GM23248 (cell line): ENCODE data around the gene NR2F1. TPM values are rescaled to one million over a fixed set of nuclear protein-coding genes. Genes with fewer than 3 reads are reported as not detected.

Experiments
- DNase-seq: peaks from one replicate; pipeline ENCODE4 v3.0.0-alpha.2; 2015
- H2AFZ ChIP-seq: fragments of 200-600 bp; sonication (generic); 2 replicates; pipeline ENCODE4 v1.6.1; 2016; ENCODE audit warnings: antibody characterized with exemption
- H3F3A ChIP-seq: fragments of 200-600 bp; sonication (generic); 2 replicates; pipeline ENCODE4 v1.6.1; 2016; ENCODE audit warnings: mild to moderate bottlenecking, antibody characterized with exemption, mixed run types; ENCODE audit not compliant: insufficient read depth
- H3K27ac ChIP-seq: fragments of 200-600 bp; sonication (generic); 2 replicates; pipeline ENCODE4 v1.5.1; 2016; ENCODE audit warnings: mild to moderate bottlenecking
- H3K27me3 ChIP-seq: fragments of 200-600 bp; sonication (generic); replicated peaks from 2 replicates; pipeline ENCODE4 v1.6.1; 2016; ENCODE audit warnings: mild to moderate bottlenecking; ENCODE audit not compliant: insufficient read depth
- H3K36me3 ChIP-seq: fragments of 200-600 bp; sonication (generic); 2 replicates; pipeline ENCODE4 v1.6.1; 2016; ENCODE audit warnings: low read depth, mild to moderate bottlenecking
- H3K4me1 ChIP-seq: fragments of 200-600 bp; sonication (generic); 2 replicates; pipeline ENCODE4 v1.6.1; 2016; ENCODE audit warnings: mild to moderate bottlenecking; ENCODE audit not compliant: insufficient read depth
- H3K4me2 ChIP-seq: fragments of 200-600 bp; sonication (generic); one replicate; pipeline ENCODE4 v1.6.1; 2016; ENCODE audit warnings: mild to moderate bottlenecking; ENCODE audit not compliant: unreplicated experiment
- H3K4me3 ChIP-seq: fragments of 200-600 bp; sonication (generic); 2 replicates; pipeline ENCODE4 v1.5.1; 2016; ENCODE audit warnings: mild to moderate bottlenecking
- H3K79me2 ChIP-seq: fragments of 200-600 bp; sonication (generic); 2 replicates; pipeline ENCODE4 v1.6.1; 2016; ENCODE audit warnings: mild to moderate bottlenecking; ENCODE audit not compliant: insufficient read depth
- H3K9ac ChIP-seq: fragments of 200-600 bp; sonication (generic); 2 replicates; pipeline ENCODE4 v1.6.1; 2016; ENCODE audit warnings: mild to moderate bottlenecking
- H3K9me2 ChIP-seq: fragments of 200-600 bp; sonication (generic); 2 replicates; pipeline ENCODE4 v1.6.1; 2016; ENCODE audit warnings: mixed run types, mild to moderate bottlenecking, moderate library complexity; ENCODE audit not compliant: insufficient read depth
- H3K9me3 ChIP-seq: fragments of 200-600 bp; sonication (generic); one replicate; pipeline ENCODE4 v1.6.1; 2017; ENCODE audit warnings: low read depth
- H4K20me1 ChIP-seq: fragments of 200-600 bp; sonication (generic); 2 replicates; pipeline ENCODE4 v1.6.0; 2016; ENCODE audit not compliant: insufficient read depth
- EZH2 ChIP-seq: fragments of 200-600 bp; sonication (generic); IDR thresholded peaks from 2 replicates; pipeline ENCODE4 v1.6.1; 2018; ENCODE audit warnings: antibody characterized with exemption, mild to moderate bottlenecking; ENCODE audit not compliant: insufficient read depth, poor library complexity, severe bottlenecking
- EZH2phosphoT487 ChIP-seq: fragments of 200-600 bp; sonication (generic); IDR thresholded peaks from 2 replicates; pipeline ENCODE4 v1.6.1; 2018; ENCODE audit warnings: antibody characterized with exemption, moderate library complexity, mild to moderate bottlenecking, low read depth; ENCODE audit not compliant: insufficient read depth
- WGBS, 2 experiments: methylation state at CpG; one replicate each; pipeline ENCODE4 v1.1.6; 2015 to 2017; ENCODE audit warnings: low lambda C conversion rate in 2 of 2, low coverage in 1 of 2; ENCODE audit errors: missing lambda C conversion rate in 2 of 2; 5-methylcytosine and 5-hydroxymethylcytosine counted together
- in situ Hi-C: fragments of 300-500 bp; cut with MboI; formaldehyde crosslinking; loops from 2 replicates; pipeline ENCODE4 v1.15.0; 2020
- polyA plus RNA-seq: library from polyadenylated mRNA; unstranded; fragments of >200 nt; fragmentation: Nextera tagmentation; extraction: Ambion mirVana; gene quantifications from 2 replicates; pipeline ENCODE4 v1.2.1, GENCODE V29; 2016
- total RNA-seq: library from RNA; depleted of rRNA; stranded (reverse); fragments of >200 nt; shearing (Covaris generic); gene quantifications from 2 replicates; pipeline ENCODE4 v1.2.3, GENCODE V29; 2014

The NR2F1 gene
- total and polyA plus RNA-seq, 2 experiments from 2014 or later = 5.6 to 14.3 TPM

DNA sequence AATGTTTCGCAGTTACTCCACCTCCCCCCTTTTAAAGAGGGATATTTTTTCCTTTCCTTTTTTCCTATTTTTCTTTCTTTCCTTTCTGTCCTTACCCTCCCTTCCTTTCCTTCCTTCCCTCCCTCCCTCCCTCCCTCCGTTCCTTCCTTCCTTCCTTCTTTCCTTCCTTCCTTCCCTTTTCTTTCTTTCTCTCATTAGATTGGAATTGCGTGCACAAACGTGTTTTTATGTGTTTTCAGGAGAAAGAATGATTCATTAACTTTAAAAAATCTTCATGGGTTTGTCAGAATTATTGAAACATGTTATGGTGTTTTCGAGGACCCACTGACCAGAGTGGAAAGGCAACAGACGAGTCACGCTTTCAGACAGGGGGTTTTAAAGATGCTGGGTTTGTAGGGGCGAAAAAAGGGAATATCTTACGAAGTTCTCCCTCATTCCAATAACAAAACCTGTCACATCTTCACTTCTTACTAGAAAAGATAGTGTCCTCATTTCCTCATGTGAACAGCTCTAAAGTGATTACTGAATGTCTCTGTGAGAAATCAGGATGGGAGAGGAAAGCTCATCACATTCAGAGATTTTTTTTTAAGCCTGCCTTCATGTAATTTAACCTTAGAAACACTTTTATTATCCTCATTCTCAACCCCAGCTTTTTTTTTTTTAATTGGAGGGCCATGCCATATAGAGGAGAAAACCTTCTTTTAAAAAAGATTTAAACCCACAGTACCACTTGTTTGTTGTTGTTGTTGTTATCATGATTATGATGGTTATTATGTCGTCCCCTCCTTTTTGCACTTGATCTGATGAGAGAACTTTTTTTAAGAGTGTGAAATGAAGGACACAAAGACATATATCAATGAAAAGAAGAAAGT lies 21.9 kb downstream of the NR2F1 start:
- Histone ChIP-seq H3F3A (peaks cover 13% of the 10 kb centered on the region; the same call in 1 of the 2 replicates), H3K9me2 (no peaks in the 10 kb centered on the region), H3K27me3 (peaks cover 62% of the 10 kb centered on the region), H4K20me1 (no peaks in the 10 kb centered on the region), H3K79me2 (no peaks in the 10 kb centered on the region), H3K27ac (no peak overlapping the region), H3K4me3 (no peak overlapping the region; the same call in 1 of the 2 replicates), H2AFZ (0 out of 2 replicates have a peak overlapping the region, but pooled peaks have one; percentile 54), H3K4me2 (no peak overlapping the region), H3K36me3 (no peaks in the 10 kb centered on the region), H3K9ac (no peak overlapping the region), H3K9me3 (no peaks in the 10 kb centered on the region), H3K4me1 (peaks cover 15% of the 10 kb centered on the region)
- 48 to 58% methylated on average over 9 to 10 of the region's 10 CpGs for WGBS, 2 experiments
- in situ Hi-C loops = no loop called here
- no peak for DNase-seq
- no peak for TF ChIP-seq EZH2phosphoT487
- TF ChIP-seq EZH2 = peak; percentile 64

DNA sequence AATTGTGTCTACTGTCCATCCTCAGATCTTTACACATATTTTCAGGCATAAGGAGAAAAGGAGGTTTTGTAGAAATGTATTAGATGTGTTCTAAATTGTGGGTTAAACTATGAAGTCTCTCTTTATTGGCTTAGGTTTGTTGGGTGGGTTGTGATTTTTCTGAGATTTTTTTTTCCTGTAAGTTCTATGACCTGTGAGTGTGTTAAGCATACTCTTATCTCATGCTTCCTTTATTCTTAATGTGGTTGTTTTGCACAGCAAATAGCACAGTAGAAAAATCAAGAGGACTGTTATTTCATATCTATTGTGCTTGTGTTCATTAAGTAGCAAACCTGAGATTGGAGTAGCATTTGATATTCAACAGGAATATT lies 23.3 kb downstream of the NR2F1 start:
- Histone ChIP-seq H3K9ac (no peak overlapping the region), H3K27me3 (peaks cover 72% of the 10 kb centered on the region), H3K9me3 (no peaks in the 10 kb centered on the region), H3K79me2 (no peaks in the 10 kb centered on the region), H2AFZ (no peak overlapping the region), H3K4me1 (peaks cover 15% of the 10 kb centered on the region), H3F3A (peaks cover 12% of the 10 kb centered on the region; the same call in 1 of the 2 replicates), H3K36me3 (no peaks in the 10 kb centered on the region), H3K4me3 (no peak overlapping the region), H3K4me2 (no peak overlapping the region), H3K27ac (no peak overlapping the region), H3K9me2 (no peaks in the 10 kb centered on the region), H4K20me1 (no peaks in the 10 kb centered on the region)
- in situ Hi-C loops = no loop called here
- no peak for DNase-seq
- TF ChIP-seq EZH2 (no peak), EZH2phosphoT487 (no peak)

DNA sequence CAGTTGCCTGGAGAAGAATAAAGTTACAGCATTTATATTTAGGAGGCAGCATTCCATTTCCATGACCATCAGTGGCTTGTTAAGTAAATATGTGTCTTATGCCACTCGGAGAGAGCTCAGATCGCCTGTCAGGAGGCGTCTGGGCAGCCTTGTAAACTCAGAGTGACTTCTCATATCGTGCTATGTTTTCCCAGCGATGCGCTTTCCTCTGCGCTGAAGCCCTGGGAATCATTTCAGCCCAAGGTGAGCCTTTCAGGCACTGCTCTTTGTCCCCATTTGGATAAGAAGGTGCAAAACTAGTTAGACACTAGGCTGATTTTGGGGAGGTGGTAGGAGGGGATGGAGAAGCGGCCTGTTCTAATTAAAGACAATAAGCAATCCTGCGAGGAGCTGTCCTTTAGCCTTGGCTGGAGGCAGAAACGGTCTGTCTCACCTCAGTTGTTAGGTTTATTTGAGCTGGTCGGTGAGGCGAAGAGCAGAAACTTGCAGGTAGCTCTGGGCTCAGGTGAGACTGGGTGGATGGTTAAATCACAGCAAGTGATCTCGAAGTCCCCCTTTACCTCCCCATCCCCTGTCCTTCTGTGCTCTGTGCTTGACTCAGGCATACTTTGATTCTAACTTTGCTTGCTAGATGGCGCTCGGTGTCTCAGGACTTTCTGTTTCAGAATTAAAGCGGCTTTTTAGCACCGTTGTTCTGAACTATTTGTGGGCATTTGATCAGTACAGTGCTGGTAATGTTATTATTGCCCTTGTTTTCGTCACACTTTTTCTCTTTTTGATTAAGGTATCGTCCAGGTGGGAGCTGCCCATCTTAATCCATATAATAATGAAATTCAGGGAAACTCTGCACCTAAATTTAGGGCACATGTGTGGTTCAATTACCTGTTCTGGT lies 24.6 kb downstream of the NR2F1 start:
- Histone ChIP-seq H3K9ac (no peak overlapping the region), H3K27me3 (peaks cover 83% of the 10 kb centered on the region)
- in situ Hi-C loops = no loop called here

DNA sequence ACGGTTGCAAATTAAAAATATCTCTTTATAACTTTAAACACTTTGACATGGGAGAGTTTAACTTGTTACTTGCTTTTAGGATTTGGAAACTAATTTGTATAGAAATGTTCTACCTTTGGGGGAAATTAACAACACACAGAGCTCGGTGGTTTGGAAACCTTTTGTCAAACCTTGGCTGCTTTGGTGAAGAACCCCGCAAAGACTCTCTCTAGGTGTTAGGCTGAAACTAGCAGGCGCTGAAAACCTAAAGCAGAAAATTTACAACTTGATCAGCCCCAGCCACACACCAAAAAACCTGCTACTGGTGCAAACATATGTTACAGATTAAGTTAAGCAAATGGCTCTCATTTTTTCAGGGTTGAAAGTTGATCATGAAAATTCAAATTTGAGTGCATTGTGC lies 25.8 kb downstream of the NR2F1 start:
- in situ Hi-C loops = no loop called here
- H3K79me2 ChIP-seq = no peaks in the 10 kb centered on the region
- H3K9ac ChIP-seq = no peak overlapping the region
- no peaks in the 10 kb centered on the region for H3K9me3 ChIP-seq
- H3K9me2 ChIP-seq = no peaks in the 10 kb centered on the region
- H3K27ac ChIP-seq = no peak overlapping the region
- no peak for DNase-seq
- no peaks in the 10 kb centered on the region for H4K20me1 ChIP-seq
- H3F3A ChIP-seq = peaks cover 12% of the 10 kb centered on the region; the same call in 1 of the 2 replicates
- no peaks in the 10 kb centered on the region for H3K36me3 ChIP-seq
- TF ChIP-seq EZH2phosphoT487 (no peak), EZH2 (peak; percentile 32)
- H3K27me3 ChIP-seq = peaks cover 86% of the 10 kb centered on the region
- H3K4me2 ChIP-seq = no peak overlapping the region
- WGBS, 2 experiments = 8 to 10% methylated on average over 4 of the region's 4 CpGs
- no peak overlapping the region for H3K4me3 ChIP-seq
- peaks cover 15% of the 10 kb centered on the region for H3K4me1 ChIP-seq
- H2AFZ ChIP-seq = no peak overlapping the region

More for the DNA sequence above, 24.6 kb downstream of the NR2F1 start:
- no peaks in the 10 kb centered on the region for H3K9me3 ChIP-seq
- H4K20me1 ChIP-seq = no peaks in the 10 kb centered on the region
- H3F3A ChIP-seq = peaks cover 12% of the 10 kb centered on the region; the same call in 1 of the 2 replicates
- H2AFZ ChIP-seq = peak overlapping the region; percentile 31; the same call in 1 of the 2 replicates
- WGBS, 2 experiments = 5 to 8% methylated on average over 19 of the region's 19 CpGs
- no peak overlapping the region for H3K27ac ChIP-seq
- TF ChIP-seq EZH2phosphoT487 (no peak), EZH2 (no peak)
- H3K4me2 ChIP-seq = peak overlapping the region; percentile 86
- DNase-seq = peak; percentile 74
- H3K79me2 ChIP-seq = no peaks in the 10 kb centered on the region
- peaks cover 15% of the 10 kb centered on the region for H3K4me1 ChIP-seq
- H3K36me3 ChIP-seq = no peaks in the 10 kb centered on the region
- peak overlapping the region; percentile 64 for H3K4me3 ChIP-seq
- no peaks in the 10 kb centered on the region for H3K9me2 ChIP-seq
